AG09309 (cell line): Measurements from ENCODE around the gene IFNA21.
"Not testable (repeated sequence)": the region's sequence is repeated elsewhere in the genome, so short reads cannot be mapped to it uniquely, and the experiment has no call there.

Experiments
- DNase-seq: peaks from one replicate; pipeline ENCODE4 v3.0.0-alpha.2; 2010; ENCODE audit warnings: low read depth
- H3K4me3 ChIP-seq: 2 replicates; pipeline ENCODE4 v1.5.1; 2011; ENCODE audit warnings: mild to moderate bottlenecking, low read depth, low read length, moderate library complexity; ENCODE audit not compliant: control insufficient read depth
- TF ChIP-seq, protein P1 (sequence below): IDR thresholded peaks from 2 replicates; pipeline ENCODE4 v1.5.1; 2011; ENCODE audit warnings: mild to moderate bottlenecking, low read depth, low read length, inconsistent platforms; ENCODE audit not compliant: insufficient read depth, control insufficient read depth; ENCODE audit errors: missing control alignments

The IFNA21 gene

GRCh38 chr9:21135736-21136135, 30.7 kb downstream of the IFNA21 start:
- DNase-seq: no peak
- no peak overlapping the region for H3K4me3 ChIP-seq
- TF ChIP-seq, protein P1, sequence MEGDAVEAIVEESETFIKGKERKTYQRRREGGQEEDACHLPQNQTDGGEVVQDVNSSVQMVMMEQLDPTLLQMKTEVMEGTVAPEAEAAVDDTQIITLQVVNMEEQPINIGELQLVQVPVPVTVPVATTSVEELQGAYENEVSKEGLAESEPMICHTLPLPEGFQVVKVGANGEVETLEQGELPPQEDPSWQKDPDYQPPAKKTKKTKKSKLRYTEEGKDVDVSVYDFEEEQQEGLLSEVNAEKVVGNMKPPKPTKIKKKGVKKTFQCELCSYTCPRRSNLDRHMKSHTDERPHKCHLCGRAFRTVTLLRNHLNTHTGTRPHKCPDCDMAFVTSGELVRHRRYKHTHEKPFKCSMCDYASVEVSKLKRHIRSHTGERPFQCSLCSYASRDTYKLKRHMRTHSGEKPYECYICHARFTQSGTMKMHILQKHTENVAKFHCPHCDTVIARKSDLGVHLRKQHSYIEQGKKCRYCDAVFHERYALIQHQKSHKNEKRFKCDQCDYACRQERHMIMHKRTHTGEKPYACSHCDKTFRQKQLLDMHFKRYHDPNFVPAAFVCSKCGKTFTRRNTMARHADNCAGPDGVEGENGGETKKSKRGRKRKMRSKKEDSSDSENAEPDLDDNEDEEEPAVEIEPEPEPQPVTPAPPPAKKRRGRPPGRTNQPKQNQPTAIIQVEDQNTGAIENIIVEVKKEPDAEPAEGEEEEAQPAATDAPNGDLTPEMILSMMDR: no peak

- DNase-seq, H3K4me3 ChIP-seq: not testable (repeated sequence)
These were observed 38.3 kb downstream of the IFNA21 start for GRCh38 chr9:21128186-21128585.

GRCh38 chr9:21121595-21122251, 44.7 kb downstream of the IFNA21 start:
- TF ChIP-seq, protein P1: no peak
- no peak overlapping the region for H3K4me3 ChIP-seq
- DNase-seq: no peak

DNA sequence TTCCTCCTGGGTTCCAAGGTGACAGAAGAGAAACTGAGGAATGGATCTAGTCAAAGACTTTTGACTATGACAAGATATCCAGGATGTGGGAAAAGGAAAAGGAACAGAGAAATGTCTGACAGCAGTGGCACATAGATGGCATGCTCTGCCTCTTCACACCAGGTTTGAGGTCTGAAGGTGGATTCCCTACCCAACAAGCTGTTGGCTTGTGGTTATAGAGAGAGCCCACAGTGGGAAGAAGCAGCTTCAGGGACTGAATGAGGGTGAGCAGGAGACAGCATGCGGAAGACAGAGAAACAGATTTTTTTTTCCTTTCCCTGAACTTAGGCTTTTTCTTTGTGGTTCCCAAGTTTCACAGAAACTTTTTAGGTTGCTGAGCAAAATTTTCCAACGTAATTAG, 45.4 kb downstream of the IFNA21 start:
- DNase-seq: no peak
- no peak overlapping the region for H3K4me3 ChIP-seq

DNA sequence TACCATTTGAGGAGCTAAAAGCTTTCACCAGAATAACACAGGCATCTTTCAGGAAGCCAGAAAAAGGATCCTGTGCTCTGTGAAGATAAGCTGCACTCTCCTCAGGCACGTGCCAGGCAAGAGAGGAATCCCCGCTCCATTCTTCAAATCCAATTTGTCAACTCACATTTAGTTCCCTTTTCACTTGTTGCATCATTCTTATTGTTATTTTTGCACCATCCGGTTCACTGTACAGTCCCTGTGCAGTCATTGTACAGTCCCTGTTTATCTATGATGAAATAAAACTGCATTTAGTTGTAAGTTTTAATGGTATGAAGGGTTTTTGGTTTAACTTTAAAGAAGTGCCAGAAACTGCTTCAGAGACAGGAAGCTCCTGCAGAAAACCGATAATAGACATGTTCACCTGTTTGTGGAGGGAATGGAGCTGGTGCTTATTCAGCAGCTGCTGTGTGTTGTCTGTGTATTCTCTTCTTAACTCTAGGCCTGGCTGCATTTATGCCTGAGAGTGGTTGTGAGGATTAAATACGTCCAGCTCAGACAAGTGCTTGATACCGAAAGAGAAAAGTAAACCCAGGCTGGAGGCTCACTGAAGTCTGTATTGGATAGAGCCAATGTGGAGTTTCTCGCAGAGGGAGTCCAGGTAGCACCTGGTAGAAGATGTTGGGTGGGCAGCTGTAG, 47.2 kb downstream of the IFNA21 start:
- TF ChIP-seq, protein P1: no peak
- DNase-seq: no peak
- H3K4me3 ChIP-seq: no peak overlapping the region

More for the DNA sequence above, 45.4 kb downstream of the IFNA21 start:
- TF ChIP-seq, protein P1: no peak
